HepG2 (cell line): ENCODE measurements around the gene LAMB2. TPM values are rescaled to one million over a fixed set of nuclear protein-coding genes. Genes with fewer than 3 reads are reported as not detected.

Experiments
- IRF2 ChIP-seq: IDR thresholded peaks from 2 replicates; pipeline ENCODE4 v1.6.1; 2018; ENCODE audit warnings: missing genetic modification reagents, missing compliant biosample characterization
- MEIS2 ChIP-seq: sonication (generic); formaldehyde crosslinking; IDR thresholded peaks from 2 replicates; pipeline ENCODE4 v1.9.0; 2021; ENCODE audit warnings: mild to moderate bottlenecking, missing genetic modification reagents
- MIER3 ChIP-seq: IDR thresholded peaks from 2 replicates; pipeline ENCODE4 v1.6.1; 2016; ENCODE audit warnings: missing compliant biosample characterization, borderline replicate concordance
- MLLT10 ChIP-seq: sonication (generic); formaldehyde crosslinking; IDR thresholded peaks from 2 replicates; pipeline ENCODE4 v1.4.0; 2020; ENCODE audit warnings: missing genetic modification reagents
- MTF1 ChIP-seq: sonication (generic); formaldehyde crosslinking; IDR thresholded peaks from 2 replicates; pipeline ENCODE4 v1.5.0; 2020; ENCODE audit warnings: missing genetic modification reagents
- NCOR1 ChIP-seq: fragments of 200-600 bp; sonication (generic); IDR thresholded peaks from 2 replicates; pipeline ENCODE4 v1.7.0; 2017; ENCODE audit warnings: antibody characterized with exemption, low read length, borderline replicate concordance
- SYNCRIP ChIP-seq: fragments of 200-400 bp; formaldehyde crosslinking; IDR thresholded peaks from 2 replicates; pipeline ENCODE4 v1.6.1; 2018; ENCODE audit warnings: mild to moderate bottlenecking, low read depth, low read length; ENCODE audit not compliant: insufficient read depth
- ZBTB20 ChIP-seq: sonication (generic); formaldehyde crosslinking; IDR thresholded peaks from 2 replicates; pipeline ENCODE4 v1.8.1; 2023; ENCODE audit warnings: missing genetic modification reagents, low read depth, mild to moderate bottlenecking, borderline replicate concordance
- ZMYM2 ChIP-seq: sonication (generic); formaldehyde crosslinking; IDR thresholded peaks from 2 replicates; pipeline ENCODE4 v1.8.0; 2022; ENCODE audit warnings: mild to moderate bottlenecking, missing genetic modification reagents
- ZNF260 ChIP-seq: sonication (generic); formaldehyde crosslinking; IDR thresholded peaks from 2 replicates; pipeline ENCODE4 v1.4.0; 2020; ENCODE audit warnings: missing genetic modification reagents, low read depth, mild to moderate bottlenecking, borderline replicate concordance
- ZNF33A ChIP-seq: sonication (generic); formaldehyde crosslinking; IDR thresholded peaks from 2 replicates; pipeline ENCODE4 v1.5.1; 2020; ENCODE audit warnings: missing genetic modification reagents, mild to moderate bottlenecking, moderate library complexity, borderline replicate concordance
- ZSCAN12 ChIP-seq: sonication (generic); formaldehyde crosslinking; IDR thresholded peaks from 2 replicates; pipeline ENCODE4 v1.9.0; 2021; ENCODE audit warnings: mild to moderate bottlenecking, missing genetic modification reagents
- polyA plus RNA-seq, 8 experiments: library from polyadenylated mRNA; depleted of rRNA in 3 of 8; stranded (reverse) in 7 of 8; unstranded in 1 of 8; fragments of >200 nt; fragmentation: Illumina TruSeq in 4 of 8; extraction: Trizol in 4 of 8; gene quantifications; 2 replicates each; pipeline versions ENCODE4 v1.2.1 to v1.2.3, GENCODE V29; 2011 to 2016; ENCODE audit warnings: low read depth in 4 of 8, missing spikeins in 1 of 8, mixed read lengths in 1 of 8; ENCODE audit not compliant: insufficient read depth in 1 of 8
- total RNA-seq, 5 experiments: library from RNA; depleted of rRNA; stranded (reverse); fragments of >200 nt; fragmentation: Illumina TruSeq; extraction: Trizol; gene quantifications; 2 replicates each; pipeline ENCODE4 v1.2.3, GENCODE V29; 2016; ENCODE audit warnings: low read depth in 1 of 5
- TF ChIP-seq, protein P1 (sequence below): sonication (generic); formaldehyde crosslinking; IDR thresholded peaks from 2 replicates; pipeline ENCODE4 v1.5.0; 2020; ENCODE audit warnings: mild to moderate bottlenecking, missing genetic modification reagents
- TF ChIP-seq, protein P2 (sequence below): sonication (generic); formaldehyde crosslinking; IDR thresholded peaks from 2 replicates; pipeline ENCODE4 v1.8.0; 2022; ENCODE audit warnings: mild to moderate bottlenecking, missing genetic modification reagents
- TF ChIP-seq, protein P3 (sequence below): sonication (generic); formaldehyde crosslinking; IDR thresholded peaks from 2 replicates; pipeline ENCODE4 v1.4.0; 2020; ENCODE audit warnings: mild to moderate bottlenecking, missing genetic modification reagents
- TF ChIP-seq, protein P4 (sequence below): sonication (generic); formaldehyde crosslinking; IDR thresholded peaks from 2 replicates; pipeline ENCODE4 v1.4.0; 2020; ENCODE audit warnings: missing genetic modification reagents, borderline replicate concordance
- TF ChIP-seq, protein P5 (sequence below): sonication (generic); formaldehyde crosslinking; IDR thresholded peaks from 2 replicates; pipeline ENCODE4 v1.9.0; 2022; ENCODE audit warnings: low read depth, missing genetic modification reagents

The LAMB2 gene
- total and polyA plus RNA-seq, 2 of the 13 experiments (the other 11 are each of a cell fraction or from before 2014, with no cell fraction given): 208 to 443 TPM

DNA sequence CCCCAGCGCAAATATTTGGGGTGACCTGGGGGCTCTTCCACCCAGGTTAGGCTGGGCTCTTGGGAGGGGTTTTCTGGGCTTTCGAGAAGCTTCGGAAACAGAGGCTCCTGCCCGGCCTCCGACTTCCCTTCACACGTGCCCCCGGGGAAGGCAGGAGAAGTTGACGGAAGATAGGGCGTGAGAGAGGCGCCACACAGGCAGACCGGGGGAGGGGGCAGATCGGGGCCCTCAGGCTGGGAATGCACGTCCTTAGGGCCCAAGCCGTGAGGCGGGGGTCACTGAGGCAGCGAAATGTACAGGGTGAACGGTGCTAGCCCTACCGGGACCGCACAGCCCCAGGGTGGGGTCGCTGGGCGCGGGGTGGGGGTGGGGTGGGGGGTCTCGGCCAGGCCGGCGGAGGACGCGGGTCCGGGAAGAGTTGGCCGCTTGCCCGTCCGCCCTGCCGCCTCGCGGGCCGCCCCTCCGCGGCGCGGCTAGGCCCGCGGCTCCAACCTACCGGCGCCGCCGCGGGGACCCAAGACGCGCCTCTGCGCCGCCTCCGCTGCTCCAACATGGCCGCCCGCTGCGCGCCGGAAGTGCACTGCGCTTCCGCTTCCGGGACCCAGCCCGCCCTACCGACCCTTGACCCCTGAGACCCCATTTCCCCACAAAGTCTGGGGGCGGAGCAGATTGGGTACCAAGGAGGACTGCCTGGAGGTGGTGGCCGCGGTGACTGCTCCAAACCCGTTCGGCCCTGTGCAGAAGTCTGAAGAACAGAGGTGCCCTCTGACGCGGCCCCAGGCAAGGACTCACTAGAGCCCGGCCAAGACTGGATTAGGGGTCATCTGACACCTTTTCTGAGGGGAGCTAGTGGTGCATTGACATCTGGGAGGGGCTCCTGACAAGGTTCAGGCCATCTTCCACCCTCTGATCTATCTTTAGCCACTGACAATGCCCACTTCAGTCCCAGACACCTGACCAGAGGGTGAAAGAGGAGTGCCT lies 33.2 kb upstream of the LAMB2 start, which contains the start of gene CCDC71 (continued):
- TF ChIP-seq MIER3 (CRISPR knock-in tag): no peak
- TF ChIP-seq MLLT10 (CRISPR knock-in tag): no peak
- no peak for TF ChIP-seq ZMYM2
- TF ChIP-seq, protein P1, sequence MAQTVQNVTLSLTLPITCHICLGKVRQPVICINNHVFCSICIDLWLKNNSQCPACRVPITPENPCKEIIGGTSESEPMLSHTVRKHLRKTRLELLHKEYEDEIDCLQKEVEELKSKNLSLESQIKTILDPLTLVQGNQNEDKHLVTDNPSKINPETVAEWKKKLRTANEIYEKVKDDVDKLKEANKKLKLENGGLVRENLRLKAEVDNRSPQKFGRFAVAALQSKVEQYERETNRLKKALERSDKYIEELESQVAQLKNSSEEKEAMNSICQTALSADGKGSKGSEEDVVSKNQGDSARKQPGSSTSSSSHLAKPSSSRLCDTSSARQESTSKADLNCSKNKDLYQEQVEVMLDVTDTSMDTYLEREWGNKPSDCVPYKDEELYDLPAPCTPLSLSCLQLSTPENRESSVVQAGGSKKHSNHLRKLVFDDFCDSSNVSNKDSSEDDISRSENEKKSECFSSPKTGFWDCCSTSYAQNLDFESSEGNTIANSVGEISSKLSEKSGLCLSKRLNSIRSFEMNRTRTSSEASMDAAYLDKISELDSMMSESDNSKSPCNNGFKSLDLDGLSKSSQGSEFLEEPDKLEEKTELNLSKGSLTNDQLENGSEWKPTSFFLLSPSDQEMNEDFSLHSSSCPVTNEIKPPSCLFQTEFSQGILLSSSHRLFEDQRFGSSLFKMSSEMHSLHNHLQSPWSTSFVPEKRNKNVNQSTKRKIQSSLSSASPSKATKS (CRISPR knock-in tag): no peak
- TF ChIP-seq, protein P2, sequence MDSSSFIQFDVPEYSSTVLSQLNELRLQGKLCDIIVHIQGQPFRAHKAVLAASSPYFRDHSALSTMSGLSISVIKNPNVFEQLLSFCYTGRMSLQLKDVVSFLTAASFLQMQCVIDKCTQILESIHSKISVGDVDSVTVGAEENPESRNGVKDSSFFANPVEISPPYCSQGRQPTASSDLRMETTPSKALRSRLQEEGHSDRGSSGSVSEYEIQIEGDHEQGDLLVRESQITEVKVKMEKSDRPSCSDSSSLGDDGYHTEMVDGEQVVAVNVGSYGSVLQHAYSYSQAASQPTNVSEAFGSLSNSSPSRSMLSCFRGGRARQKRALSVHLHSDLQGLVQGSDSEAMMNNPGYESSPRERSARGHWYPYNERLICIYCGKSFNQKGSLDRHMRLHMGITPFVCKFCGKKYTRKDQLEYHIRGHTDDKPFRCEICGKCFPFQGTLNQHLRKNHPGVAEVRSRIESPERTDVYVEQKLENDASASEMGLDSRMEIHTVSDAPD (CRISPR knock-in tag): no peak
- no peak; the same call in 1 of the 2 replicates for TF ChIP-seq NCOR1
- TF ChIP-seq ZNF260 (CRISPR knock-in tag): no peak
- TF ChIP-seq, protein P3, sequence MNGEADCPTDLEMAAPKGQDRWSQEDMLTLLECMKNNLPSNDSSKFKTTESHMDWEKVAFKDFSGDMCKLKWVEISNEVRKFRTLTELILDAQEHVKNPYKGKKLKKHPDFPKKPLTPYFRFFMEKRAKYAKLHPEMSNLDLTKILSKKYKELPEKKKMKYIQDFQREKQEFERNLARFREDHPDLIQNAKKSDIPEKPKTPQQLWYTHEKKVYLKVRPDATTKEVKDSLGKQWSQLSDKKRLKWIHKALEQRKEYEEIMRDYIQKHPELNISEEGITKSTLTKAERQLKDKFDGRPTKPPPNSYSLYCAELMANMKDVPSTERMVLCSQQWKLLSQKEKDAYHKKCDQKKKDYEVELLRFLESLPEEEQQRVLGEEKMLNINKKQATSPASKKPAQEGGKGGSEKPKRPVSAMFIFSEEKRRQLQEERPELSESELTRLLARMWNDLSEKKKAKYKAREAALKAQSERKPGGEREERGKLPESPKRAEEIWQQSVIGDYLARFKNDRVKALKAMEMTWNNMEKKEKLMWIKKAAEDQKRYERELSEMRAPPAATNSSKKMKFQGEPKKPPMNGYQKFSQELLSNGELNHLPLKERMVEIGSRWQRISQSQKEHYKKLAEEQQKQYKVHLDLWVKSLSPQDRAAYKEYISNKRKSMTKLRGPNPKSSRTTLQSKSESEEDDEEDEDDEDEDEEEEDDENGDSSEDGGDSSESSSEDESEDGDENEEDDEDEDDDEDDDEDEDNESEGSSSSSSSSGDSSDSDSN (CRISPR knock-in tag): 0 out of 2 replicates have a peak, but pooled peaks have one; percentile 9
- 0 out of 2 replicates have a peak, but pooled peaks have one; percentile 43 for TF ChIP-seq IRF2 (CRISPR knock-in tag)
- 0 out of 2 replicates have a peak, but pooled peaks have one; percentile 39 for TF ChIP-seq ZBTB20 (CRISPR knock-in tag)
- TF ChIP-seq, protein P4, sequence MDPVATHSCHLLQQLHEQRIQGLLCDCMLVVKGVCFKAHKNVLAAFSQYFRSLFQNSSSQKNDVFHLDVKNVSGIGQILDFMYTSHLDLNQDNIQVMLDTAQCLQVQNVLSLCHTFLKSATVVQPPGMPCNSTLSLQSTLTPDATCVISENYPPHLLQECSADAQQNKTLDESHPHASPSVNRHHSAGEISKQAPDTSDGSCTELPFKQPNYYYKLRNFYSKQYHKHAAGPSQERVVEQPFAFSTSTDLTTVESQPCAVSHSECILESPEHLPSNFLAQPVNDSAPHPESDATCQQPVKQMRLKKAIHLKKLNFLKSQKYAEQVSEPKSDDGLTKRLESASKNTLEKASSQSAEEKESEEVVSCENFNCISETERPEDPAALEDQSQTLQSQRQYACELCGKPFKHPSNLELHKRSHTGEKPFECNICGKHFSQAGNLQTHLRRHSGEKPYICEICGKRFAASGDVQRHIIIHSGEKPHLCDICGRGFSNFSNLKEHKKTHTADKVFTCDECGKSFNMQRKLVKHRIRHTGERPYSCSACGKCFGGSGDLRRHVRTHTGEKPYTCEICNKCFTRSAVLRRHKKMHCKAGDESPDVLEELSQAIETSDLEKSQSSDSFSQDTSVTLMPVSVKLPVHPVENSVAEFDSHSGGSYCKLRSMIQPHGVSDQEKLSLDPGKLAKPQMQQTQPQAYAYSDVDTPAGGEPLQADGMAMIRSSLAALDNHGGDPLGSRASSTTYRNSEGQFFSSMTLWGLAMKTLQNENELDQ: no peak
- no peak for TF ChIP-seq SYNCRIP
- no peak for TF ChIP-seq ZNF33A (CRISPR knock-in tag)
- TF ChIP-seq, protein P5, sequence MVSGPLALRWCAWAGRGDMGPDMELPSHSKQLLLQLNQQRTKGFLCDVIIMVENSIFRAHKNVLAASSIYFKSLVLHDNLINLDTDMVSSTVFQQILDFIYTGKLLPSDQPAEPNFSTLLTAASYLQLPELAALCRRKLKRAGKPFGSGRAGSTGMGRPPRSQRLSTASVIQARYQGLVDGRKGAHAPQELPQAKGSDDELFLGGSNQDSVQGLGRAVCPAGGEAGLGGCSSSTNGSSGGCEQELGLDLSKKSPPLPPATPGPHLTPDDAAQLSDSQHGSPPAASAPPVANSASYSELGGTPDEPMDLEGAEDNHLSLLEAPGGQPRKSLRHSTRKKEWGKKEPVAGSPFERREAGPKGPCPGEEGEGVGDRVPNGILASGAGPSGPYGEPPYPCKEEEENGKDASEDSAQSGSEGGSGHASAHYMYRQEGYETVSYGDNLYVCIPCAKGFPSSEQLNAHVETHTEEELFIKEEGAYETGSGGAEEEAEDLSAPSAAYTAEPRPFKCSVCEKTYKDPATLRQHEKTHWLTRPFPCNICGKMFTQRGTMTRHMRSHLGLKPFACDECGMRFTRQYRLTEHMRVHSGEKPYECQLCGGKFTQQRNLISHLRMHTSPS (CRISPR knock-in tag): no peak
- no peak for TF ChIP-seq MTF1 (CRISPR knock-in tag)
- TF ChIP-seq MEIS2: no peak
- TF ChIP-seq ZSCAN12 (CRISPR knock-in tag): no peak
